Measurements from ENCODE around the gene KCNA4.
"Not testable (repeated sequence)": the region's sequence is repeated elsewhere in the genome, so short reads cannot be mapped to it uniquely, and the experiment has no call there.

KCNA4 gene

GRCh38 chr11:29996016-29996415, 20.8 kb downstream of the KCNA4 start:
- DNase-seq, result no peak

- DNase-seq, result no peak
Measured at GRCh38 chr11:29989174-29989970, 27.5 kb downstream of the KCNA4 start.

- no peak for DNase-seq
Measured at GRCh38 chr11:29985248-29985647, 31.6 kb downstream of the KCNA4 start.

GRCh38 chr11:29984544-29984943, 32.3 kb downstream of the KCNA4 start:
- no peak for DNase-seq

GRCh38 chr11:29978549-29978948, 38.3 kb downstream of the KCNA4 start:
- no peak for DNase-seq

GRCh38 chr11:29975580-29975979, 41.2 kb downstream of the KCNA4 start:
- not testable (repeated sequence) for DNase-seq

GRCh38 chr11:29963796-29964195, 53.0 kb downstream of the KCNA4 start:
- DNase-seq, result no peak

- no peak for DNase-seq
Measured at GRCh38 chr11:29963036-29963435, 53.8 kb downstream of the KCNA4 start.

GRCh38 chr11:29962243-29962642, 54.6 kb downstream of the KCNA4 start:
- DNase-seq, result no peak
